Natural killer cell (primary cell): Measurements from ENCODE around the gene CUEDC1. TPM values are rescaled to one million over a fixed set of nuclear protein-coding genes. Genes with fewer than 3 reads are reported as not detected.
"Not testable (repeated sequence)": the region's sequence is repeated elsewhere in the genome, so short reads cannot be mapped to it uniquely, and the experiment has no call there.

Experiments
- ATAC-seq, 3 donors: fragments of 150-1000 bp in 2 of 3; fragments of 200-7000 bp in 1 of 3; cut with Tn5 transposase; 1 replicate in 1 of 3; 2 replicates in 2 of 3; pipeline ENCODE4 v1.10.0; 2021; ENCODE audit warnings: mild to moderate bottlenecking in 2 of 3, moderate library complexity in 2 of 3
- DNase-seq, 2 donors: peaks; one replicate each; pipeline versions ENCODE4 v3.0.0 to v3.0.0-alpha.2; 2013 to 2021; ENCODE audit warnings: mixed read lengths in 1 of 2
- H3K27ac ChIP-seq: one replicate; pipeline ENCODE4 v1.5.1; 2013; ENCODE audit warnings: mild to moderate bottlenecking, low read length
- H3K27me3 ChIP-seq: one replicate; pipeline ENCODE4 v1.6.1; 2013; ENCODE audit warnings: low read length; ENCODE audit not compliant: control insufficient read depth, insufficient read depth
- H3K36me3 ChIP-seq: one replicate; pipeline ENCODE4 v1.6.1; 2013; ENCODE audit warnings: low read length; ENCODE audit not compliant: control insufficient read depth, insufficient read depth
- H3K4me1 ChIP-seq: one replicate; pipeline ENCODE4 v1.6.1; 2013; ENCODE audit warnings: low read length; ENCODE audit not compliant: control insufficient read depth, insufficient read depth
- H3K4me3 ChIP-seq: one replicate; pipeline ENCODE4 v1.5.1; 2013; ENCODE audit warnings: low read length
- H3K9me3 ChIP-seq: one replicate; pipeline ENCODE4 v1.6.1; 2013; ENCODE audit warnings: low read length; ENCODE audit not compliant: control insufficient read depth, insufficient read depth
- H3K27ac Mint-ChIP-seq, 2 donors: one replicate each; pipeline ENCODE4 v1.8.0; 2022; ENCODE audit warnings: mild to moderate bottlenecking in 2 of 2, mixed read lengths in 2 of 2, moderate library complexity in 1 of 2
- H3K27me3 Mint-ChIP-seq, 2 donors: one replicate each; pipeline ENCODE4 v1.8.0; 2022; ENCODE audit warnings: low read depth in 2 of 2, mixed read lengths in 2 of 2
- H3K36me3 Mint-ChIP-seq: one replicate; pipeline ENCODE4 v1.8.0; 2022; ENCODE audit warnings: mixed read lengths
- H3K4me1 Mint-ChIP-seq, 2 donors: one replicate each; pipeline ENCODE4 v1.8.0; 2022; ENCODE audit warnings: mixed read lengths in 2 of 2
- H3K4me3 Mint-ChIP-seq: one replicate; pipeline ENCODE4 v1.8.0; 2022; ENCODE audit warnings: mild to moderate bottlenecking, moderate library complexity, mixed read lengths
- H3K9me3 Mint-ChIP-seq, 2 donors: one replicate each; pipeline ENCODE4 v1.8.0; 2022; ENCODE audit warnings: mixed read lengths in 2 of 2
- WGBS: methylation state at CpG from one replicate; pipeline ENCODE4 v1.1.7; 2013; ENCODE audit warnings: missing lambda C conversion rate; ENCODE audit not compliant: insufficient coverage; 5-methylcytosine and 5-hydroxymethylcytosine counted together
- intact Hi-C: fragments of 100-400 bp; cut with micrococcal nuclease; formaldehyde crosslinking; loops from one replicate; pipeline ENCODE4 v1.14.2; 2022
- total RNA-seq, 4 donors: library from RNA; stranded (reverse); fragments of 120-200 nt in 1 of 4; gene quantifications; one replicate each; pipeline versions ENCODE4 v1.2.3 to v1.2.4, GENCODE V29; 2013 to 2022
- TF ChIP-seq, protein P1 (sequence below): fragments of 200-600 bp; IDR thresholded peaks from one replicate; pipeline ENCODE4 v1.8.0; 2022; ENCODE audit warnings: antibody characterized with exemption

The CUEDC1 gene
- total RNA-seq, 3 donors from 2014 or later (not counting 1 experiment from before 2014, with no cell fraction given): 1.5 to 3.7 (median 2.6) TPM

GRCh38 chr17:57923182-57923872 lies 31.9 kb downstream of the CUEDC1 start:
- Mint-ChIP-seq H3K27ac (no peak overlapping the region), H3K27me3 (peaks cover 10 to 25% of the 10 kb centered on the region in 2 donors), H3K4me1 (peaks cover 7 to 9% of the 10 kb centered on the region in 2 donors), H3K4me3 (no peak overlapping the region), H3K36me3 (no peaks in the 10 kb centered on the region), H3K9me3 (no peaks in the 10 kb centered on the region)
- intact Hi-C loops: no loop called here
- ATAC-seq (no peak), DNase-seq (no peak)
- no peak overlapping the region for H3K4me3 ChIP-seq
- no peaks in the 10 kb centered on the region for H3K36me3 ChIP-seq
- TF ChIP-seq, protein P1, sequence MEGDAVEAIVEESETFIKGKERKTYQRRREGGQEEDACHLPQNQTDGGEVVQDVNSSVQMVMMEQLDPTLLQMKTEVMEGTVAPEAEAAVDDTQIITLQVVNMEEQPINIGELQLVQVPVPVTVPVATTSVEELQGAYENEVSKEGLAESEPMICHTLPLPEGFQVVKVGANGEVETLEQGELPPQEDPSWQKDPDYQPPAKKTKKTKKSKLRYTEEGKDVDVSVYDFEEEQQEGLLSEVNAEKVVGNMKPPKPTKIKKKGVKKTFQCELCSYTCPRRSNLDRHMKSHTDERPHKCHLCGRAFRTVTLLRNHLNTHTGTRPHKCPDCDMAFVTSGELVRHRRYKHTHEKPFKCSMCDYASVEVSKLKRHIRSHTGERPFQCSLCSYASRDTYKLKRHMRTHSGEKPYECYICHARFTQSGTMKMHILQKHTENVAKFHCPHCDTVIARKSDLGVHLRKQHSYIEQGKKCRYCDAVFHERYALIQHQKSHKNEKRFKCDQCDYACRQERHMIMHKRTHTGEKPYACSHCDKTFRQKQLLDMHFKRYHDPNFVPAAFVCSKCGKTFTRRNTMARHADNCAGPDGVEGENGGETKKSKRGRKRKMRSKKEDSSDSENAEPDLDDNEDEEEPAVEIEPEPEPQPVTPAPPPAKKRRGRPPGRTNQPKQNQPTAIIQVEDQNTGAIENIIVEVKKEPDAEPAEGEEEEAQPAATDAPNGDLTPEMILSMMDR: no peak
- peaks cover 2% of the 10 kb centered on the region for H3K27me3 ChIP-seq
- H3K9me3 ChIP-seq: peaks cover 2% of the 10 kb centered on the region
- WGBS: 65% methylated on average over 5 of the region's 5 CpGs
- peaks cover 7% of the 10 kb centered on the region for H3K4me1 ChIP-seq
- H3K27ac ChIP-seq: no peak overlapping the region

GRCh38 chr17:57922745-57923144 lies 32.5 kb downstream of the CUEDC1 start:
- H3K36me3 ChIP-seq, H3K4me3 ChIP-seq, H3K9me3 Mint-ChIP-seq, H3K4me1 Mint-ChIP-seq, H3K27ac Mint-ChIP-seq, H3K36me3 Mint-ChIP-seq, H3K9me3 ChIP-seq, H3K27me3 ChIP-seq, H3K27ac ChIP-seq, ATAC-seq, H3K4me3 Mint-ChIP-seq, DNase-seq, intact Hi-C loops, H3K4me1 ChIP-seq: not testable (repeated sequence)
- peaks cover 10 to 24% of the 10 kb centered on the region in 2 donors for H3K27me3 Mint-ChIP-seq
- WGBS: 94% methylated on average over 4 of the region's 4 CpGs

DNA sequence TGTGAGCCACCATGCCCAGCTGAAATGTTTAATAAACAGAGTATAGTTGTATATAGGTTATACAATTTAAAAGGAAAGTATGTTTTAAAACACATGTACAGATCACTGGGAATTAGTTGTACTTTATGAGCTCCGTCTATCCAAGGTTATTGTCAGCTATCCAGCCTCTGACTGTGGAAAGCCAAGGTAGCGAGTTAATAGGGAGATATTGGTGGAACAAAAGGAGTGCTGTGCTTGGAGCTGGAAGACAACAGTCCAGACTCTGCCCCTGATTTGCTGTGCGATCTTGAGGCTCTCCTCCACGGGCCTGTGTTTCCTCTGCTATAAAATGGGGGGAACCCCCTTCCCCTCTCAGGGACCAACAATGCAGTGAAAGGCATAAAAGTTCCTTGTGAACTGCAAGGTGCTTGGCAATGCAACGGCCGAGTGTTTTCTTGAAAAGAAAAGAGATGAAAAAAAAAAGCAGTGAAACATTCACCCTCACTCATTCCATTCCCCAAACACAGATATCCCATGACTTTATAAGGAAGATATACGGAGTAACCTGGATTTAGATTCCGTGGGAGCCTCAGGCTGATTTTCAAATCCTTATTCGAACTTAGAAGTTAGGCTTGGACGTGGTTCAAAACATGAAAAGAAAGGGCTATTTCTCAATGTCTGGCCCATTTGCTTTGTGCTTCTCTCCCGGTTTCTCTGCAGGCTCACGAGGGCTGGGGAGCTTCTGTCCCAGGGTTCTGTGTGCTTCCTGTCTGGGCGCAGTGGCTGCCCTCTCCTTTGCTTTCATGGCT lies 34.1 kb downstream of the CUEDC1 start:
- Mint-ChIP-seq H3K4me3 (no peak overlapping the region), H3K27ac (no peak overlapping the region), H3K9me3 (no peaks in the 10 kb centered on the region), H3K27me3 (peaks cover 3 to 10% of the 10 kb centered on the region in 2 donors), H3K36me3 (no peaks in the 10 kb centered on the region), H3K4me1 (peaks cover 7 to 9% of the 10 kb centered on the region in 2 donors)
- no peak overlapping the region for H3K4me3 ChIP-seq
- H3K27me3 ChIP-seq: no peaks in the 10 kb centered on the region
- TF ChIP-seq, protein P1: no peak
- peaks cover 2% of the 10 kb centered on the region for H3K9me3 ChIP-seq
- peaks cover 7% of the 10 kb centered on the region for H3K4me1 ChIP-seq
- 69% methylated on average over 11 of the region's 13 CpGs for WGBS
- intact Hi-C loops: no loop called here
- no peaks in the 10 kb centered on the region for H3K36me3 ChIP-seq
- ATAC-seq: no peak
- DNase-seq: no peak
- H3K27ac ChIP-seq: no peak overlapping the region

- Histone ChIP-seq H3K27me3 (no peaks in the 10 kb centered on the region), H3K36me3 (no peaks in the 10 kb centered on the region), H3K27ac (no peak overlapping the region), H3K9me3 (peaks cover 2% of the 10 kb centered on the region), H3K4me3 (no peak overlapping the region), H3K4me1 (peaks cover 7% of the 10 kb centered on the region)
- WGBS: 96% methylated on average over 5 of the region's 5 CpGs
- peaks cover 0 to 4% of the 10 kb centered on the region in 2 donors for H3K27me3 Mint-ChIP-seq
- H3K4me1 Mint-ChIP-seq: peaks cover 7 to 9% of the 10 kb centered on the region in 2 donors
- H3K4me3 Mint-ChIP-seq: no peak overlapping the region
- ATAC-seq (no peak), DNase-seq (no peak)
- no peaks in the 10 kb centered on the region for H3K36me3 Mint-ChIP-seq
- H3K27ac Mint-ChIP-seq: no peak overlapping the region
- TF ChIP-seq, protein P1: no peak
- intact Hi-C loops: no loop called here
- H3K9me3 Mint-ChIP-seq: no peaks in the 10 kb centered on the region
Observed at GRCh38 chr17:57919918-57920317, 35.3 kb downstream of the CUEDC1 start.
